ENCODE measurements around the gene TRIM24.
A peak's percentile ranks its signal among the peaks of the same experiment; 100 is the strongest.
"Not testable (repeated sequence)": the region's sequence is repeated elsewhere in the genome, so short reads cannot be mapped to it uniquely, and the experiment has no call there.

The TRIM24 gene

DNA sequence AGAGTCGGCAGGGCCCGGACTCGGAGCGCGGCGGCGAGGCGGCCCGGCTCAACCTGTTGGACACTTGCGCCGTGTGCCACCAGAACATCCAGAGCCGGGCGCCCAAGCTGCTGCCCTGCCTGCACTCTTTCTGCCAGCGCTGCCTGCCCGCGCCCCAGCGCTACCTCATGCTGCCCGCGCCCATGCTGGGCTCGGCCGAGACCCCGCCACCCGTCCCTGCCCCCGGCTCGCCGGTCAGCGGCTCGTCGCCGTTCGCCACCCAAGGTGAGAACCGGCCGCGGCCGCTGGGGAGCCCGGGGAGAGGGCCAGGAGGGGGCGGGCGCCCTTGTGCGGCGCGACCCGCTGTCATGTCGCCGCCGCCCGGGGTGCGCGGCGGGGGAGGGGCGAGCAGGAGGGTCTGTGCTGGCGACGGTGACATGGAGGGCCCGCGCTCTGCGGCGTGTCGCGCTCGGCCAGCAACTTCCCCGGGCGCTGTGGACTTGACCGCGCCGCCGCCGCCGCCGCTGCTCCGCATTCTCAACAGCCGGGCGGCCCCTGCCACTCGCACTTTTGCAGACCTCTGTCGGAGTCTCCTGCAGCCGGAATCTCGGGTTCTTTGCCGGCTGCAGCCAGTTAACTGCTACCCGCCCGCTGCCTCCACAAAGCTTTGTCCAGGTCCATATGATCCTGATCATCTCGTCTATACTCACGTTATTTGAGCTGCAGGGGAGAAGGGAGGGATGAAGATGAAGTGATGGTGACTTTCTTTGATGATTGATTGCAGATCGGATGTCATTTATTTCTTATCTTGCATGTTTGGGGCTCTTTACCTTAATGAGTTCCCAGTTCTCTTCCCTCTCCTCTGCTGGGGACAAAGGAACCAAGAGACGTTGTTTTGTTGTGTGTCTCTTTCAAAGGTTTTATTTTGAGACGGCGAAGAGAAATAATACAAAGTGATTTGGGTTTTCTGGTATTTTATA, 869 bp downstream of the TRIM24 start:
- DNase-seq (ENCODE audit: low spot score) = peak; percentile 52

DNA sequence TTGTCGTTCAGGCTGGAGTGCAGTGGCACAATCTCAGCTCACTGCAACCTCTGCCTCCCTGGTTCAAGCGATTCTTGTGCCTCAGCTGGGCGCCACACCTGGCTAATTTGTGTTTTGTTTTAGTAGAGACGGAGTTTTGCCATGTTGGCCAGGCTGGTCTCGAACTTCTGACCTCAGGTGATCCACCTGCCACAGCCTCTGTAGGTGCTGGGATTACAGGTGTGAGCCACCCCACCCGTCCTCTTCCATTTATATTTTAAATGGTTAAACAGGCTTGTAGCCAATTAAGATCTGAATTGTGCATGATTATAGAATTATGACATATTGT, 3.2 kb downstream of the TRIM24 start:
- DNase-seq (ENCODE audit: low spot score) = not testable (repeated sequence)

DNA sequence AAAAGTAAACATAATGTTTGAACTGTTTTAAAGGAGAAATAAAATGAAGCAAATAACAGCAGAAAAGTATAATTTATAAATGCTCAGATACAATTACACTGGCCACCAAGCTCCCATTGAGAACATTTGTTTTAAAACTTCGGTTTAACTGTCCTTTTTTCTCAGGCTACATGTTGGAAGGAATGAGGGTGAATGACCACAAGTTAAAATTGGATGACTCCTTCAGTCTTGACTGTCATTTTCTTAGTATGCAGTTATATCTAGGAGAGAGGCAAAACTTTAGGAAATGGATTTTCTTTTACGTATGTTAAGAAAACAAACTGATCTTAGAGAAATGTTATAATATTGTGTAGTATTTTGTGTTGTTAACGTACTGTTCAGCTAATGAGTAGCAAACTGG, 5.0 kb downstream of the TRIM24 start:
- no peak for DNase-seq (ENCODE audit: low spot score)

DNA sequence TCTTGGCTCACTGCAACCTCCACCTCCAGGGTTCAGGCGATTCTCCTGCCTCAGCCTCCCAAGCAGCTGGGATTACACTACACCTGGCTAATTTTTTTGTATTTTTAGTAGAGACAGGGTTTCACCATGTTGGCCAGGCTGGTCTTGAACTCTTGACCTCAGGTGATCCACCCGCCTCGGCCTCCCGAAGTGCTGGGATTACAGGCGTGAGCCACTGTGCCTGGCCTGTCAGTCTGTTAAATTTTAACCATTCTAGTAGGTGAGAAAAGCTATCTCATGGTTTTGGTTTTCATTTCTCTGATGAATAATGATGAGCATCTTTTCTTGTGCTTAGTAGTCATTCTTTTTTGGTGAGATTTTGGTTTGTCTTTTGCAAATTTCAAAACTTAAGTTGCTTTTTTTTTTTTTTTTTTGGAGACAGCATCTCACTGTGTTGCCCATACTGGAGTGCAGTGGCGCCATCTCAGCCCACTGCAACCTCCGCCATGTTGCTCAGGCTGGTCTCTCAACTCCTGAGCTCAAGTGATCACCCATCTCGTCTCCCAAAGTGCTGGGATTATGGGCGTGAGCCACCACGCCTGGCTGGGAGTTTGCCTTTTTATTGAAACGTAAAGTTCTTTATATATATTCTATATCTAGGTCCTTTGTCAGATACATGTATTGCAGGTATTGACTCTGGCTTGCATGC, 6.2 kb downstream of the TRIM24 start:
- not testable (repeated sequence) for DNase-seq (ENCODE audit: low spot score)

DNA sequence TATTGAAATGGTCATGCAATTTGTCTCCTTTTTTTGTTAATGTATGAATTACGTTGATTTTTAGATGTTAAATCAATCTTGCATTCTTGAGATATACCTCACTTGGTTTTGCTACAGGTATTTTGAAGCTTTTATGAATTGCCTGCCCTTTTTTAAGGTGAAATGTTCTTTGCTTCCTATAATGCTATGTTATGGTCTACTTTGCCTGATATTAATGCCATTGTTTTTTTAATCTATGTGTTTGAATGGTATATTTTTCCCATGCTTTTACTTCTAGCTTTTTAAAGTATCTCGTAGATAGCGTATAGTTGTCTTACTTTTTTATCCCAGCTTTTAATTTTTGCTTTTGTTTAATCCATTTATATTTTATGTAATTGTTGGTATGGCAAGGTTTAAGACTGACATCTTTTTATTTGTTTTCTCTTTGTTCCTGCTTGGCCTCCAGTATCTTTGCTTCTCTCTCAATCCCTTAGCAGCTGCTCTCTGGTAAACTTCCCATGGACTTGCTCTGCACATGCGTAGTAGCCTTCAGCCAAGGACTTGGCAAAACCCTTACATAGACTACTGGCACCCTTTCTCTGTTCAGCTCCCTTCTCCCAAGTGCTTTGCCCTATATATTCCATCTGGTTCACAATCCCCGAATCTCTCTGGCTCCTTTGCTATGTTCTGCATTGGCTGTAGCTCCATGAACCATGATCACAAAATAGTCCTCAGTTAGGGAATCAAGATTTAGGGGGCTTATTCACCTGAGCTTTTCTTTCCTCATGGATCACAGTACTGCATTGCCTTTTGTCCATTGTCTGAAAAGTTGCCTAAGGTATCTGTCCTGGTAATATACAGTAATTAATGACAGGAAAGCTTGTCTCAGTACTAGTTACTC, 8.4 kb downstream of the TRIM24 start:
- no peak for DNase-seq (ENCODE audit: low spot score)

DNA sequence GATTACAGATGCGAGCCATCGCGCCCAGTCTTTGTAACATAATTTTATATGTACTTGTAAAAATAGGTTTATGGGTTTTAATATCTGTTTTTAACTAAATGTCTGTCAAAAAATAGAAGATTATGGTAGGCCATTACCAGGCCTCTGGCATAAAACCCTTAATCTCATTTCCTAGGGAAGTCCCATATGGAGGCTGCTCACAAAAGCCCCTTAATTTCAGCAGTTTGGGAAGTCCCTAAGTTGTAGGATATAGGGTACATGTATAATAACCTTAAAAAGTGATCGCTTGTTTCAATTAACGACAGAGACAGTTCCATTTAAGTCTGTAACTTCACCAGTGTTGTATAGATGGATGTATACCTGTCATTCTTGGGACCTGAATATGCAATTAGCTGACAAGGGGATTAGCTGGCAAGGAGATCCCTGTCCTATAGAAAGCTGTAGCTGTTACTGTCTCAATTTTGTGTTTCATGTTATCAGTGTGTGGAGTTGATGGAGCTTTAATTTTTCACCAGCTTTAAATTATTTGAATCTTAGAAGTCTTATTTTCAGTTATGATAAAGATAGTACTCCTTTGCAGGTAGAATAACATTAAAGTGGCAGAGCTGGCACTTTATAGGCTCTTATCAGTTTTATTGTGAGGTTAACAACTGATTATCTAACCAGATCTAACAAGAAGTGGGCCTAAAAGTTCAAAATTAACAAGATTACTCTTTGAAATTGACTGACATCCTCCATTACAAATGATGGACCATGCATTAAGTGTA, 10.5 kb downstream of the TRIM24 start:
- no peak for DNase-seq (ENCODE audit: low spot score)

DNA sequence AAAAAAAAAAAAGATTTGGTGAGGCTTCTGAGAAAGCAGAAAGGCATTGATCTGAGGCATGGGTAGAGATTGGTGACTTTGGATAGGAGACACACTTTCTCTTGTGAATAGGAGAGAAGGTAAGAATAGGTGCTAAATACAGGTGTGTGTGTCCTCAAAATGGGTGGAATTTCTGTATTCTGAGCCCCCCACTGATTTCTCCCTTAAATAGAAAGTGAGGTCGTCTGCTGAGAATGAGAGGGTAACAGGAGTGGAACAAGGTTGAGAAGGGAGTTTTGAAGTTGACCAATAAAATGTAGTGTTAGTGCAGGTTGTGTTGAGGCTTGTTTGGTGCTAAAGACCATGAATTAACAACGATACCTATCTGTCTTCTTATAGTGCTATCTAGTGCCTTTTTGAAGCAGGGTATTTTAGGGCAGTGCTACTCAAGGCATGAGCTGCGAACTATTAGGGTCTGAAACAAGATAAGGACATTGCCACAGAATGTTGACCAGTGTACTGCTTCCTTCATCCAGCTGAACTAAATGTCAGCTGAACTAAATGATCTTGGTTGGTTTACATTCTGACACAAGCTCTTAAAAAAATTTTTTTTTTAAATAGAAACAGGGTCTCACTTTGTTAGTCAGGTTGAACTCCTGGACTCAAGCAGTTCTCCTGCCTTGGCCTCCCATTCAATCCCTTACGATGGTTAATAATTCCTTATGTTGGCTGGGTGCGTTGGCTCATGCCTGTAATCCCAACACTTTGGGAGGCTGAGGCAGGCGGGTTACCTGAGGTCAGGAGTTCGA, 12.4 kb downstream of the TRIM24 start:
- no peak for DNase-seq (ENCODE audit: low spot score)

DNA sequence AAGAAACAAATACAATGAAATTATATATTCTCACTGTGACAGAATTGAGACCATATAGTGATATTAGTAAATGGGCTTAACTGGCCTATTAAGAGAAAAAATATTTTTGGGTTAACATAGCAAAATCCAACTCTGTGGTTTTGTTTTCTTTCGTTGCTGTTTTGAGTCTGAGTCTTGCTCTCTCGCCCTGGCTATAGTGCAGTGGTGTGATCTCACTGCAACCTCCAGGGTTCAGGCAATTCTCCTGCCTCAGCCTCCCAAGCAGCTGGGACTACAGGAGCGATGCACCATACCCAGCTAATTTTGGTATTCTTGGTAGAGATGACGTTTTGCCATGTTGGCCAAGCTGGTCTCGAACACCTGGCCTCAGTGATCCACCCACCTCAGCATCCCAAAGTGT, 15.3 kb downstream of the TRIM24 start:
- no peak for DNase-seq (ENCODE audit: low spot score)

DNA sequence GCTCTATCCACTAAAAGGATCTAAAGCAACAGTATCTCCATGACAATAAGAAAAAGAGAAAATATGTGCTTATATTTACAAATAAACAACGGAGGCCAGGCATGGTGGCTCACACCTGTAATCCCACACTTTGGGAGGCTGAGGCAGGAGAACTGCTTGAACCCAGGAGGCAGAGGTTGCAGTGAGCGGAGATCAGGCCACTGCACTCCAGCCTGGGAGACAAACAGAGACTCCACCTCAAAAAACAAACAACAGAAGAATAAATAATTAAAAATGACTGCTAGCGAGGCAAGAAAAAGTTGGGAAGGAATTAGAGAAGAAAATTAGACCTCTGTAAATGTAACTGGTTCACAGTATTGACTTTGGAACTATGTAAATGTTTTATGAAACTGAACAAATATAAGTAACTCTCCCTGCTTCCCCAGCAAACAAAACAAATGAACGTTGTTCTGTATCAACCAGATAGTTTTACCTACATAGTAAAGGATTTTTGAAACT, 17.1 kb downstream of the TRIM24 start:
- DNase-seq (ENCODE audit: low spot score) = no peak

DNA sequence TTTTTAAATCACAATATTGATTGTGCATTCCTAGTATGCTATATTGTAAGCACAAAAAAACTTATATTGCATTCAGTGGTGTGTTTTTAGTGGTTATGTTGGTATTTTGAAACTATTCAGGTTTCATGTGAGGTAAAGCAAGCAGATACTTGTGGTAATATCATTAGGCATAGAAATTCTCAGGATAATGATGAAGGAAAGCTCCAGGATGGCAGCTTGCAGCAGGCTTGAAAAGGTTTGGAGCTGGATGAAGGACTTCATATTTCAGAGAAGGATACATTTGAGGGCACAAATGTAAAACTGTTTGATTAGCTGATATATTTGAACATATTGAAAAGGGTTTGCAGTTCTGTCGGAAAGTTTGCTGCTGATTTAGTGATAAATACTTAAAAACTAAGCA, 17.5 kb downstream of the TRIM24 start:
- no peak for DNase-seq (ENCODE audit: low spot score)

DNA sequence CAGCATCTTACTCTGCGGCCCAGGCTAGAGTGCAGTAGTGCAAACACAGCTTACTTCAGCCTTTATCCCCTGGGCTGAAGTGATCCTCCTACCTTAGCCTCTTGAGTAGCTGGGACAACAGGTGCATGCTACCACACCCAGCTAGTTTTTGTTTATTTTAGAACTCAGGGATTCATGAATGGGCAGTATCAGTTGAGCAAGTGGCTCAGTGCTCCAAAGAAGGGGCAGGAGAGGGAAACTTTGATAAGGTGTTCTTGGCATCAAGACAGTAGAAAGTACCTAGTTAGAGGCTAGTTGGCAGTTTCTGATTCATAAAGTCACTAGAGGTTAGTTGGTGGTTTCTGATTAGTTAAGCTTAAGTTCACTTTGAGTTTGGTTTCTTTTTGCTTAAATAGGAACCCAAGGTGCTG, 18.4 kb downstream of the TRIM24 start:
- DNase-seq (ENCODE audit: low spot score) = no peak

DNA sequence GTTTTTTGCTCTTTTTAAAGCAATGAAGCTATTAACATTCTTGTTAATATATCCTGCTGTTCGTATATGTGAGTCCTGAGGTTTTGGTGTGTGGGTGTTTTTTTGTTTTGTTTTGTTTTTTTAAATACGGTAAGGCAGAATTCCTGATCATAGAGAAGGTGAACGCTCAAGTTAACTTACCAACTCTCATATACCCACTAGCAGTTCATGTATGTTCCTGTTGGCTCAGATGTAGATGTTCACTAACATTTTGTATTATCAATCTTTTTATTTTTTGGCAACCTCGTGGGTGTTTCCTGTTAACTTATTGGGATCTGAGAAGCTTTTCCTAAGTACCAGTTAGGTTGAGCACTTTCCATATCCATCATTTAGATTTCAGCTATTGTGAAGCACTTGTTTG, 20.5 kb downstream of the TRIM24 start:
- DNase-seq (ENCODE audit: low spot score) = no peak

DNA sequence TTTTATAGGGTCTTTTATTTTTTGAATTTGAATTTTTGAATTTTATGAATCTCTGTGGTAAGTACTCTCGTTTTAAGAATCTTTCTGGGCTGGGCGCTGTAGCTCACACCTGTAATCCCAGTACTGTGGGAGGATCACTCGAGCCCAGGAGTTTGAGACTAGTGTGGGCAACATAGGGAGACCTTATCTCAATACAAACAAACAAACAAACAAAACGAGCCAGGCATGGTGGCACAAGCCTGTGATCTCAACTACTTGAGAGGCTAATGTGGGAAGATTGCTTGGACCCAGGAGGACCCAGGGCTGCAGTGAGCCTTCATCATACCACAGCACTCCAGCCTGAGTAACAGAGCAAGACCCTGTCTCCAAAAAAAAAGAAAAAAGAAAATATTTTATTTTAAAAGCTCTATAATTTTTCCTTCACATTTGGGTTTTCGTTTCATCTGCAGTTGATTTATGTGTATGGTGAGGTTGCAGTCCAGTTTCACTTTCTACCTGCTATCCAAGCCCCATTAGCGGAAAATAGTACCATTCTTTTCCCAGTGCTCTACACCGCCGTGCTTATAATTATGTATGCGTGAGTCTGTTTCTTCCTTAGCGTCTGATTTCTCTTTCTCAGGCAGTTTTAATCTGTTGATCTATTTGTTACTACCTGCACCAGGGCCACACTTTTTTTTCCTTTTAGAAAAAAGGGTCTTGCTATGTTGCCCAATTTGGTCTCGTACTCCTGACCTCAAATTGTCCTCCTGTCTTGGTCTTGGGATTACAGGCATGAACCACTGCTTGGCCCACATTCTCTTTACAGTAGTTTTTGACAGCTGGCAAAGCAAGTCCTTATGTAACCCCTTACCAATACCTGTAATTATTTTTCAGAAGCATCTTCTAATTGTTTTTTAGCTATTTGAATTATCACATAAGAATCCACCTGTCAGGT, 21.7 kb downstream of the TRIM24 start:
- no peak for DNase-seq (ENCODE audit: low spot score)

DNA sequence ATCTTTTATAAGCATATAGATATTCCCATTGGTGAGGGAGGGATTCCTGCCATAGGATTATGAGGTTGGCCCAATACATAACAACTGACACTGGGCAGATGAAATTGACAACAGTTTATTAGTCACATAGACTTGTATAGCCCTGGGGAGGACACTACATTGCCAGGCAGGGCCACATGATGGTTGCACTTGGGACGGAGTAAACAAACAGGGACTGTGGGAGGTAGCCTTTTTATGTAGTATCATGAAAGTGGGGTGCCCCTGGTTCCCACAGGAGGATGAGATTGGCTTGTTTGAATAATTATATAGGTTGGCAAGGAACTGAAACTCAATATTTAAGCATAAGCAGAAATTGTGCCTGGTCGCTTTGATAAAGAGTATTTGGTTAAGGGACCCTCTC, 23.5 kb downstream of the TRIM24 start:
- no peak for DNase-seq (ENCODE audit: low spot score)

DNA sequence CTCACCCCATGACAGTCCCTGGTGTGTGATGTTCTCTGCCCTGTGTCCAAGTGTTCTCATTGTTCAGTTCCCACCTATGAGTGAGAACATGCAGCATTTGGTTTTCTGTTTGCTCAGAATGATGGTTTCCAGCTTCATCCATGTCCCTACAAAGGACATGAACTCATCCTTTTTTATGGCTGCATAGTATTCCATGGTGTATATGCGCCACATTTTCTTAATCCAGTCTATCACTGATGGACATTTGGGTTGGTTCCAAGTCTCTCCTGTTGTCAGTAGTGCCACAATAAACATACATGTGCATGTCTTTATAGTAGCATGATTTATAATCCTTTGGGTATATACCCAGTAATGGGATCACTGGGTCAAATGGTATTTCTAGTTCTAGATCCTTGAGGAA, 25.4 kb downstream of the TRIM24 start:
- DNase-seq (ENCODE audit: low spot score) = not testable (repeated sequence)

DNA sequence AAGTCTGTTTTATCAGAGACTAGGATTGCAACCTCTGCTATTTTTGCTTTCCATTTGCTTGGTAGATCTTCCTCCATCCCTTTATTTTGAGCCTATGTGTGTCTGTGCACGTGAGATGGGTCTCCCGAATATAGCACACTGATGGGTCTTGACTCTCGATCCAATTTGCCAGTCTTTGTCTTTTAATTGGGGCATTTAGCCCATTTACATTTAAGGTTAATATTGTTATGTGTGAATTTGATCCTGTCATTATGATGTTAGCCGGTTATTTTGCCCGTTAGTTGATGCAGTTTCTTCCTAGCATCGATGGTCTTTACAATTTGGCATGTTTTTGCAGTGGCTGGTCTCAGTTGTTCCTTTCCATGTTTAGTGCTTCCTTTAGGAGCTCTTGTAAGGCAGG, 29.1 kb downstream of the TRIM24 start:
- not testable (repeated sequence) for DNase-seq (ENCODE audit: low spot score)

DNA sequence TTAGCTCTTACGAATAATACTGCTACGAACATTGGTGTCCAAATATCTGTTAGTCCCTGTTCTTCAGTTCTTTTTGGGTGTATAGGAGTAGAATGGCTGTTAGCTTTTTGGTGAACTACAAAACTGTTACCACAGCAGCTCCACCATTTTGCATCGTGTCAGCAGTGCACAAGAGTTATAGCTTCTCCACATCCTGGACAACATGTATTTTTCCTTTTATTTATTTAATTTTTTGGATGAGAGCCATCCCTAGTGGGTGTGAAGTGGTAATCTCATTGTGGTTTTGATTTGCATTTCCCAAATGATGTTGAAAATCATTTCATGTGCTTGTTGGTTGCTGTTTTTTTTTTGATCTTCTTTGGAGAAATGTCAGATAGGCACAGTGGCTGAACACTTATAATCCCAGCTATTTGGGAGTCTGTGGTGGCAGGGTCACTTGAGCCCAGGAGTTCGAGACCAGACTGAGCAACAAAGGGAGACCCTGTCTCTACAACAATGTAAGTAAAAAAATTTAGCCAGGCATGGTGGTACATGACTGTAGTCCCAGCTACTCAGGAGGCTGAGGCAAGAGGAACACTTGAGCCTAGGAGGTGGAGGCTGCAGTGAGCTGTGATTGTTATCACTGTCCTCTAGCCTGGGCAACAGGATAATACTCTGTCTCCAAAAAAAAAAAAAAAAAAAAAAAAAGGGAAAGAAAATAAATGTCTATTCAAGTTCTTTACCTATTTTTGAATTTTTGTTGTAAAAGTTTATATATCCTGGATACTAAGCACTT, 31.7 kb downstream of the TRIM24 start:
- DNase-seq (ENCODE audit: low spot score) = no peak

DNA sequence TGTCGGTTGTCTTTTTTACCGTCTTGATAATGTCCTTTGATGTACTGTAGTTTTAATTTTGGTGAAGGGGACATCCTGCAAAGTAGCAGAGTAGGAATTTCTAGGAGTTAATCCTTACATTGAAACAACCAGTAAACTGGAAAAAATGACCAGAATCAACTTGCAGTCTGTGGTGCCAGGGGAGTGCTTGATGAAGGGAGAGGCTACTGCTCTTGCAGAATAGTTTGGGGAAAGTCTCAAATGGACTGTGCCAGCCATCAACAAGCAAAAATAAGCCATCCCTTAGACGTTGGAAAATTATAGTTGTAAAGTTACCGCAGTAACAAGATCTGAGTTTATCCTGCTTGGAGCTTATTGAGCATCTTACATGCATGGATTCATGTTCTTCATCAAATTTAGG, 32.4 kb downstream of the TRIM24 start:
- DNase-seq (ENCODE audit: low spot score) = no peak

DNA sequence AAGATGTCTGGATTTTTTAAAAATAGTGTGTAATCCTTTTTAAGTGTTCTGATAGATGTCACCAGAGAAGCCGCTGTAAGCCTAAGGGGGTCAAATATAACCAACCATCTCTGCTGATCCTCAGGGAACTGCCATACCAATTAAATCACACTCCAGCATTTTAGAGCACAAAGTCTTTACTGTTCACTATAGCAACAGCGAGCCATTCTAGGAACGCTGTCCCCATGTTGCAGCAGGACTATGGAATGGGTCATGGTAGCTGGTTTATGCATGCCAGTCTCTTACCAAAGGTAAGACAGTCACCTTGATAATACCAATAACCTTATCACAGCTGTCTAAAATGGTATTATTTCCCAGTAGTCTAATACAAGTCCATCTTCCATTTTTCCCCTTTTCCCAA, 33.5 kb downstream of the TRIM24 start:
- no peak for DNase-seq (ENCODE audit: low spot score)
